Spleen (tissue), 11 donors: ENCODE data around the gene KLHL20. TPM values are rescaled to one million over a fixed set of nuclear protein-coding genes. Genes with fewer than 3 reads are reported as not detected.
"Not testable (repeated sequence)": the region's sequence is repeated elsewhere in the genome, so short reads cannot be mapped to it uniquely, and the experiment has no call there.

Experiments
- DNase-seq: peaks from one replicate; pipeline ENCODE4 v3.0.0-alpha.2; 2020
- H3K27ac ChIP-seq, 8 donors: fragments of 200-600 bp; sonication (generic) in 7 of 8; 1 replicate in 4 of 8; 2 replicates in 4 of 8; pipeline versions ENCODE4 v1.5.0 to v1.8.0; 2016 to 2021; ENCODE audit warnings: inconsistent platforms in 4 of 8, mild to moderate bottlenecking in 4 of 8, moderate library complexity in 1 of 8
- H3K27me3 ChIP-seq, 7 donors: fragments of 200-600 bp; sonication (generic) in 6 of 7; replicated peaks in 1 of 7; 1 replicate in 4 of 7; 2 replicates in 3 of 7; pipeline versions ENCODE4 v1.5.0 to v1.8.0; 2016 to 2021; ENCODE audit warnings: inconsistent platforms in 3 of 7, mild to moderate bottlenecking in 1 of 7
- H3K36me3 ChIP-seq, 6 donors: fragments of 200-600 bp; sonication (generic) in 5 of 6; 1 replicate in 4 of 6; 2 replicates in 2 of 6; pipeline versions ENCODE4 v1.5.0 to v1.8.0; 2016 to 2021; ENCODE audit warnings: inconsistent platforms in 2 of 6
- H3K4me1 ChIP-seq, 6 donors: fragments of 200-600 bp; sonication (generic) in 5 of 6; 1 replicate in 3 of 6; 2 replicates in 3 of 6; pipeline versions ENCODE4 v1.5.0 to v1.8.0; 2016 to 2021; ENCODE audit warnings: inconsistent platforms in 3 of 6
- H3K4me3 ChIP-seq, 8 donors: fragments of 200-600 bp; sonication (generic) in 7 of 8; 1 replicate in 4 of 8; 2 replicates in 4 of 8; pipeline versions ENCODE4 v1.5.0 to v1.8.0; 2016 to 2021; ENCODE audit warnings: inconsistent platforms in 4 of 8, mild to moderate bottlenecking in 4 of 8, moderate library complexity in 2 of 8
- H3K9me3 ChIP-seq, 8 donors: fragments of 200-600 bp; sonication (generic) in 7 of 8; 1 replicate in 4 of 8; 2 replicates in 4 of 8; pipeline versions ENCODE4 v1.5.0 to v1.8.0; 2016 to 2021; ENCODE audit warnings: inconsistent platforms in 4 of 8
- CTCF ChIP-seq, 11 experiments: fragments of 200-600 bp in 7 of 11; fragments of 450-650 bp in 4 of 11; sonication (generic) in 4 of 11; IDR thresholded peaks in 8 of 11; conservative IDR thresholded peaks in 3 of 11; 1 replicate in 7 of 11; 2 replicates in 4 of 11; pipeline versions ENCODE4 v1.4.0 to v1.8.0; 2016 to 2021; ENCODE audit warnings: antibody characterized with exemption in 11 of 11, inconsistent platforms in 4 of 11, mild to moderate bottlenecking in 1 of 11
- POLR2A ChIP-seq, 3 donors: fragments of 450-650 bp; IDR thresholded peaks; one replicate each; pipeline ENCODE4 v1.5.1; 2017; ENCODE audit warnings: antibody characterized with exemption in 3 of 3, mild to moderate bottlenecking in 1 of 3
- POLR2AphosphoS5 ChIP-seq, 3 donors: sonication (generic); formaldehyde crosslinking; IDR thresholded peaks; one replicate each; pipeline ENCODE4 v1.5.1; 2017; ENCODE audit warnings: antibody characterized with exemption in 3 of 3
- WGBS, 5 donors: extraction: QIAGEN DNeasy Blood & Tissue Kit in 3 of 5; methylation state at CpG; one replicate each; pipeline versions ENCODE4 v1.1.5 to v1.1.7; 2013 to 2018; 5-methylcytosine and 5-hydroxymethylcytosine counted together
- intact Hi-C: fragments of 100-400 bp; cut with DNase I; formaldehyde crosslinking; loops from one replicate; pipeline ENCODE4 v1.15.0; 2023; ENCODE audit warnings: low total_unique reads
- polyA plus RNA-seq, 3 donors: library from polyadenylated mRNA; stranded (reverse); fragments of 200-250 nt; gene quantifications; one replicate each; pipeline ENCODE4 v1.2.1, GENCODE V29; 2013
- total RNA-seq, 7 donors: library from RNA; depleted of rRNA in 3 of 7; stranded (reverse); fragments of >200 nt in 3 of 7; fragmentation: NEBNext Ultra II Directional in 4 of 7; extraction: Animal tissue kit (Norgen Biotek cat#: 25700) in 4 of 7; gene quantifications; one replicate each; pipeline versions ENCODE4 v1.1.0 to v1.2.1, GENCODE V29; 2016 to 2021
- donor health status: healthy with polysubstance abuse.
- donor health status: DM: no; HTN: no; CAD: no; lungs with moderate emphysema.
- donor health status: DM: no; HTN: no; CAD: no.
- donor health status: Bipolar disorder and iron deficiency.
- donor health status: healthy.
- donor health status: DM: no; HTN: no; CAD: no.
- donor health status: DM: yes; HTN: yes; CAD: no.

KLHL20 gene
- total and polyA plus RNA-seq, 10 donors: 4.1 to 36.3 (median 27.9) TPM

- H3K36me3 ChIP-seq: no peaks in the 10 kb centered on the region
- peaks cover 0 to 17% (median 9%) of the 10 kb centered on the region in 8 donors for H3K9me3 ChIP-seq
- intact Hi-C loops: no loop called here
- TF ChIP-seq CTCF (IDR thresholded peaks at IDR 0.05 in 8 of 11, conservative IDR thresholded peaks at IDR 0.05 in 3 of 11): no peak
- TF ChIP-seq POLR2A (IDR thresholded peaks at IDR 0.05): no peak
- TF ChIP-seq POLR2AphosphoS5 (IDR thresholded peaks at IDR 0.05): no peak
- no peaks in the 10 kb centered on the region for H3K4me1 ChIP-seq
- no peak overlapping the region for H3K27ac ChIP-seq
- H3K4me3 ChIP-seq: no peak overlapping the region
- DNase-seq: no peak
- H3K27me3 ChIP-seq: no peaks in the 10 kb centered on the region
These were observed 32.6 kb upstream of the KLHL20 start for GRCh38 chr1:173682184-173682583.

DNA sequence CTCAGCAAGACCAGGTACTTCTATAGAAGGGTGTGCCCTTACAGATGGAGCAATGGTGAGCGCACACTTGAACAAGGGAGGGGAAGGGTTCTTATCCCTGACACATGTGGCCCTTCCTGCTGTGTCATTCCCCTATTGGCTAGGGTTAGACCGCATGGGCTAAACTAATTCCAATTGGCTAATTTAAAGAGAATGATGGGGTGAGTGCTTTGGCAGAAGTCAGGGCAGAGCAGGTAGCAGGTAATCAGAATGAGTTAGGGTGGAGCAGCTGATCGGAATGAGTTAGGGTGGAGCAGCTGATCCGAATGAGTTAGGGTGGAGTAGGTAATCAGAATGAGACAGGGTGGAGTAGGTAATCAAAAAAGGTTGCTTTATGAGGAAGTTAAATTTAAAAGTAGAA, 30.9 kb upstream of the KLHL20 start:
- H3K36me3 ChIP-seq, H3K4me1 ChIP-seq, H3K27me3 ChIP-seq, intact Hi-C loops, H3K4me3 ChIP-seq, H3K27ac ChIP-seq, DNase-seq: not testable (repeated sequence)
- WGBS, 5 donors: 87 to 95% (median 92%) methylated on average over 4 of the region's 4 CpGs
- peaks cover 0 to 15% (median 8%) of the 10 kb centered on the region in 8 donors for H3K9me3 ChIP-seq

DNA sequence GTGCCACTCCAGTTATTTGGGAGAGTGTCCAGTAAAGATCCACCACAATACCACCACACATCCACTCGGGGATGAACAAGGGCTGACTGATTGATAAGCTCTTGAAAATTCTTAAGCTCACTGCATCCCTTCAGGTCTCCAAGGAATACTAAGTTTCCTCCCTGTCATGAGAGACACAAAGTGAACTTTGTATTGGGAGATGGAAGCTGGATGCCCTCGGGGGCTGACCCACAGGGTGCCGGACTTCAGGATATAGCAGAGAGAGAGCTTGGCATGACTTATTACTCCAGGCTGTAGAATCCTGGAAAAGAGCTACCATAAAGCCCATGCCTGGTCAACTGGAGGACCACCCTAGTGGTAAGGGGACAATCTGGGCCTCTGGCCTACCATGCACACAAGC, 29.7 kb upstream of the KLHL20 start:
- H3K36me3 ChIP-seq, H3K4me3 ChIP-seq, H3K9me3 ChIP-seq, intact Hi-C loops, H3K27me3 ChIP-seq, H3K4me1 ChIP-seq, DNase-seq, H3K27ac ChIP-seq: not testable (repeated sequence)
- 68 to 100% (median 92%) methylated on average over 2 to 3 of the region's 3 CpGs for WGBS, 5 donors

DNA sequence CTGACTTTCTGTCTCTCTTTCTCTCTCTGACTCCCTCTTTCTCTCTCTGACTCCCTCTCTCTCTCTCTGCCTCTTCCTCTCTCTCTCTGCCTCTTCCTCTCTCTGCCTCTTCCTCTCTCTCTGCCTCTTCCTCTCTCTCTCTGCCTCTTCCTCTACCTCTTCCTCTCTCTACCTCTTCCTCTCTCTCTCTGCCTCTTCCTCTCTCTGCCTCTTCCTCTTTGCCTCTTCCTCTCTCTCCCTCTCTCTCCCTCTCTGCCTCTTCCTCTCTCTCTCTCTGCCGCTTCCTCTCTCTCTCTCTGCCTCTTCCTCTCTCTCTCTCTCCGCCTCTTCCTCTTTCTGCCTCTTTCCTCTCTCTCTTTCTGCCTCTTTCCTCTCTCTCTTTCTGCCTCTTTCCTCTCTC, 26.5 kb upstream of the KLHL20 start:
- H3K9me3 ChIP-seq: no peaks in the 10 kb centered on the region
- WGBS, 5 donors: 76 to 96% (median 82%) methylated on average over 2 of the region's 2 CpGs
- H3K4me1 ChIP-seq: no peaks in the 10 kb centered on the region
- no peak overlapping the region for H3K27ac ChIP-seq
- H3K36me3 ChIP-seq: no peaks in the 10 kb centered on the region
- DNase-seq: no peak
- H3K4me3 ChIP-seq: no peak overlapping the region
- TF ChIP-seq POLR2AphosphoS5 (IDR thresholded peaks at IDR 0.05): no peak
- no peak for TF ChIP-seq POLR2A (IDR thresholded peaks at IDR 0.05)
- H3K27me3 ChIP-seq: peaks cover 0 to 2% (median 0%) of the 10 kb centered on the region in 7 donors
- intact Hi-C loops: no loop called here

GRCh38 chr1:173693238-173693637, 21.5 kb upstream of the KLHL20 start:
- H3K36me3 ChIP-seq: no peaks in the 10 kb centered on the region

DNA sequence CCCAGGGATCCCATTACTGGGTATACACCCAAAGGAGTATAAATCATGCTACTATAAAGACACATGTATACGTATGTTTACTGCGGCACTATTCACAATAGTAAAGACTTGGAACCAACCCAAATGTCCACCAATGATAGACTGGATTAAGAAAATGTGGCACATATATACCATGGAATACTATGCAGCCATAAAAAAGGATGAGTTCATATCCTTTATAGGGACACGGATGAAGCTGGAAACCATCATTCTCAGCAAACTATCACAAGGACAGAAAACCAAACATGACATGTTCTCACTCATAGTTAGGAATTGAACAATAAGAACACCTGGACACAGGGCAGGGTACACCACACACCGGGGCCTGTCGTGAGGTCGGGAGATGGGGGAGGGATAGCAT, 13.5 kb upstream of the KLHL20 start:
- H3K36me3 ChIP-seq, H3K27me3 ChIP-seq, H3K4me3 ChIP-seq, intact Hi-C loops, H3K4me1 ChIP-seq, DNase-seq, H3K27ac ChIP-seq, H3K9me3 ChIP-seq: not testable (repeated sequence)
- 93 to 99% (median 97%) methylated on average over 6 of the region's 6 CpGs for WGBS, 5 donors

More at GRCh38 chr1:173693238-173693637, 21.5 kb upstream of the KLHL20 start:
- no peak for TF ChIP-seq POLR2A (IDR thresholded peaks at IDR 0.05)
- no peak for TF ChIP-seq CTCF (IDR thresholded peaks at IDR 0.05 in 8 of 11, conservative IDR thresholded peaks at IDR 0.05 in 3 of 11)
- TF ChIP-seq POLR2AphosphoS5 (IDR thresholded peaks at IDR 0.05): no peak
- Histone ChIP-seq H3K4me3 (no peak overlapping the region), H3K27me3 (peaks cover 0 to 11% (median 0%) of the 10 kb centered on the region in 7 donors), H3K4me1 (no peaks in the 10 kb centered on the region), H3K27ac (no peak overlapping the region), H3K9me3 (no peaks in the 10 kb centered on the region)
- DNase-seq: no peak
- intact Hi-C loops: no loop called here
